GM21526 (cell line): Measurements from ENCODE around the gene CIT.

Experiments
- ATAC-seq: cut with Tn5 transposase; IDR thresholded peaks from one replicate; pipeline ENCODE4 v1.9.1; 2021; ENCODE audit warnings: moderate library complexity; ENCODE audit not compliant: unreplicated experiment, low FRiP score

CIT gene

DNA sequence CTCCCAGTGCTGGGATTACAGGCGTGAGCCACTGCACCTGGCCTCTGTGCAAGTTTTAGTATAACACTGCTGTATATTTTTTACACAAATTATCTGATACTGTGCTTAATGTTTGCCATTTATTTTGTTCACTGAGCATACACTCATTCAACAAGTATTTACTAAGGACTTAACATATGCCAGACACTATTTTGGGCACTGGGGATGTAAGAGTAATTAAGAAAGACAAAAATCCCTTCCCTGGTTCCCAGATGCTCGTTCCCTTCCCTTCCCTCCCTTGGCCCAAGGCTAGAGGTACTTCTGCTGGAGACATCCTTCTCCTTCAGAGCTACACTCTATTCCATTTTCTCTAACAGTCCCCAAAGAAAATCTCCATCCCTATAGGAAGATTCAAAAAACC, 12.5 kb downstream of the CIT start:
- ATAC-seq = no peak

- no peak for ATAC-seq
Observed at GRCh38 chr12:119859241-119859640, 17.9 kb downstream of the CIT start.

DNA sequence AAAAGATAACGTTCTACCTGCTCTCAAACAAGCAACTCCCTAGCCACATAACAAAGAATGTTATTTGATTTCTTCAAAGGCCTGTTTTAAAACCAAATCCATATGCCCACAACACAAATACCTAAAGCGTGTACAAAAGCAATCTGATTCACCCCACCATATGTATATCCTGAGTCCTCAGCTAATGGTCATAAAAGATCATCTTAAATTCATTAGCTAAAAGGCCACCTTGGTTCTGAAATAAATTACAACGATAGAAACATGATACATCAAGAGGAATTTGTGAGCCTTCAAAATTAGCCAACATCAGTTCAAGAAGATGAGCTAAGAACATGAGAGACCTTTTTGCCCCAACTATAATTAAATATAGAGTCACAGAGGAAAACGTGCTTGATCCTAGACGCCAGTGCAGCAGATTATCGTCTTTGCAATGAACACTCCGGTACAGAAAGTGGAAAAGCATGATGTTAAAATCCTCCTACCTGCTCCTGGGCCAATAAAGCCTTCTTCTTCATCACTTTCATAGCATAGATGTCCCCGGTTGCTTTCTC, 20.0 kb downstream of the CIT start:
- ATAC-seq = no peak

DNA sequence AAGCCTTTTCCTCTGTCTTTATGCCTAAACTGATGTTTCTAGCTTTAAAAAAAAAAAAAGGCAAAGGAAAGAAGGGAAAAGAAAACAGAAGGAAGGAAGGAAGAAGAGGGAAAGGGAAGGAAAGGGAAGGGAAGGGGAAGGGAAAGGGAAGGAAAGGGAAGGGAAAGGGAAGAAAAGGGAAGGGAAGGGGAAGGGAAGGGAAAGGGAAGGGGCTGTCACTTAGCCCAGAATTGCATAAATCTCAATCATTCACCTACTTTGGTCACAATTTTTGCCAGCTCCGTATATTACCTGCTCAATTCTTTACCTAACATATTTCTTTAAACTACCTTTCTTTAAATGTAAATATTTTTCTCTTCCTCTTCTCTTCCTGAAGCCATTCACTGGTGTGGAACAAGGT, 26.8 kb downstream of the CIT start:
- no peak for ATAC-seq

DNA sequence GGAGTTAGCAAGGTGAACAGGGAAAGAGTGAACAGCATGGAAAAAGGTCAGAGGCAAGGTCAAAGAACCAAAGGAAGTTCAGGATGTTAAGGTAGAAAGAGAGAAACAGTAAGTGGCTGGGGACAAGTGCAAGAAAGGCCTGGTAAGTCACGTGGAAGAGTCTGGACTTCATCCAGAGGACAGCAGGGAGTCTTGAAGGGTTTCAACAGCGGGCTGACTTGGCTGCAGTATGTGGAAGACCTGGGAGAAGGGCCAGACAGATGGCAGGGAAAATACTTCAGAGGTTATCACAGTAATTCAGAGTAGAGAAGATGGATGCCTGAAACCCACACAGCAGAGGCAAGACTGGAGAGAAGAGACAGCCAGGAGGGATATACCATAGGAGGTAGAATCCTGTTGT, 34.0 kb downstream of the CIT start:
- no peak for ATAC-seq

- ATAC-seq = no peak
Observed at GRCh38 chr12:119842380-119842779, 34.7 kb downstream of the CIT start.

DNA sequence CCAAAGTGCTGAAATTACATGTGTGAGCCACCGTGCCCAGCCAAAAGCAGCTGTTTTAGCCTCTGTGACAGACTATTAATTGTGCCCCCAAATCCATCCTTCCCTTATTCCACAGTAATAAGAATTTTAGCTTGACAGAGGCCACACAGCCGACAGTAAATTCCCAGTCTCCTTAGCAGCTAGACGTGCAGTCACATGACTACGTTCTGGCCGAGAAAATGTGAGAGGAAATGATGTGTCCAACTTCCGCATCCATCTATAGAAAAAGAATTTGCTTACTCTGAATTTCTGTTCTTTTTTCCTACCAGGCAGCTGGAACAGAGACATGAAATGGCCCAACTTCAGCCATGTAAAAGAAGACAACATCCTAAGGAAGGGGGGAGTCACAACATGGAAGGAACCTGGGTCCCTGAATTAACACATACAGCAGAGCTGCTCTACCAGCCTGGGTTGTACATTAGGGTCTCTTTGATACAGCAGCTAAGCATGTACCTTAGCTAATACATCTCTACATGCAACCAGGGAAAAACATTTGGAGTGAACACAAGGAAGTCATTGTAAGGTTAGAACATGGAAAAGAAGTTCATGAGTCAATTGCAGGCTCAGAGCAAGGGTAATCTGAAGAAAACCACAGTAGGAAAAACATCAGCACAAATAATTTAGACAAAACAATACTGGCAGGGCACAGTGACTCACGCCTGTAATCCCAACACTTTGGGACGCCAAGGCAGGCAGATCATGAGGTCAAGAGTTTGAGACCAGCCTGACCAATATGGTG, 35.5 kb downstream of the CIT start:
- ATAC-seq = no peak

GRCh38 chr12:119840582-119840981, 36.5 kb downstream of the CIT start:
- no peak for ATAC-seq

DNA sequence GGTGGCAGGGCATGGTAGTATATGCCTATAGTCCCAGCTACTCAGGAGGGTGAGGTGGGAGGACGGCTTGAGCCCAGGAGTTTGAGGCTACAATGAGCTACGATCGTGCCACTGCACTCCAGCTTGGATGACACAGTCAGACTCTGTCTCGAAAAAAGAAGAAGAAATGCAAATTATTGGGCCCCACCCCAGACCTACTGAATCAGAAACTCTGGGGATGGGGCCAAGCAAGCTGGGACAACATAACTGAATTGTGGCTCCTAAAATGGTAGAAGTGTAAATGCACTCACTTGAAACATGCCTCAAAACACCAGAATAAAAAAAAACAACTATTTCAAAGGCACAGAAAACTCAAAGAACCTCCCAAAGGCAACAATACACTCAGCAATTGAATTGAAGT, 37.0 kb downstream of the CIT start:
- no peak for ATAC-seq

DNA sequence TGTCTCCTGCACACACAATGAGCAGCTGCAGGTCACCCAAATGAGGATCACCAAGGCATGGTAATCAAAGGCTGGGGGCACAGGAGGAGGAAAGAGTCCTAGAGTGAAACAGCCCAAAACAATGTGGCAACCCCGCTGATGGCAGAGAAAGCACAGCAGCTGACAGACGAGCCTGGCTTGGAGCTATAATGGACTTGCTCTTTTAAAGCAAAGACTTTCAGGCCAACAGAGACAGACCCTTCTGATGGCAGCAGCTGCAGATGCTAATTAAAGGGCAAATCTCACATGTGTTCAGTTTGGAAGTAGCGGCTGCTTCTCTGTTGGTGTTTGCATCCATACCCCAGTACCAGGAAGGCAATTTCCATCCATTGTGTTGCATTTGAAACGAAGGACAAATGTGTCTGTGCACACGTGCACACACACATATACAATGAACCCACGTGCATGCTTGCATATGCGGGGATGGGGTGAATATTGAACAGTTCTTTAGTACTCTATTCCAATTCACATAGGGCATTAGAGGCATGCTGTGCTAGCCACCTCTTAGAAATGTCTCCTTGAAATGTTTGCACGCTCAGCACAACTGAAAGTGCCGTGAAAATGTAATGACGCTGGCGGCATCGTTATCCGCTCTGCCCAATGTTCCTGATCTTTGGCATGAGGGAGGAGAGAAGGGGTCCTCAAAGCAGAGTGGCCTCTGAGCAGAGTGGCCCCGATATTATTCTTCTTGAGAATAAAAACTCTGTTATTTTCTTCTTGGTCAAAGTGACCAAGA, 38.1 kb downstream of the CIT start:
- no peak for ATAC-seq

DNA sequence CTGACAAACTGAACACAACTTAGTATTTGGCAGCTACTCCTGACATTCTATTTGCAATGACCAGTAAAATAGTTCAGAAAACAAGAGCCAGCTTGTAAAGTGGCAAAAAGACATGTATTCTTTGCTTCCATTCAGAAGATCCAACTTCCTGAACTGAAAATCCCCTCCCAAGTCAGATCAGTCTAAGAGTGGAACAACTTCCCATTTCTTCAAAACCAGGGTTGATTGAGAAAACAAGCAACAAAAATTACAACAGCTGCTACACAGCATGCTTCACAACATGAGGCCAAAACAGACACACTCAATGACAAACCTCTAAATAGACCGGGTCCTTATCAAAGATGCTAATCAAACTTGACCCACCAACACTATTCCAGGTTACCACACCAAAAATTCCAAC, 40.3 kb downstream of the CIT start:
- ATAC-seq = no peak

- ATAC-seq = no peak
Observed at GRCh38 chr12:119835068-119835467, 42.1 kb downstream of the CIT start.

- no peak for ATAC-seq
Observed at GRCh38 chr12:119829439-119829838, 47.7 kb downstream of the CIT start.

DNA sequence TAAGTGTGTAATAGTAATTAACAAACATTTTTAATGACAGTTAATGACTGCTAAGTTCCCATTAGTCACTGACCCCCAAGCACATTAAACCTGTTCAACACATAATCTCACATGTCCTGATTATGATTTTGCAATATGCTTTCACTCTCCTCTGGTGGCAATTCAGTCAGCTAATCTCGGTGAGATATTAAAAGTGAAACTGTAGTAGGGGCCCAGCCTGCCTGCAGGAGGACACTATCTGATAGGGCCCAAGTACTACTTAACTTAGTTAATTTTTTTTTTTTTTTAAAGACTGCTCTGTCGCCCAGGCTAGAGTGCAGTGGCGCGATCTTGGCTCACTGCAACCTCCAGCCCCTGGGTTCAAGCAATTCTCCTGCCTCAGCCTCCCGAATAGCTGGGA, 48.8 kb downstream of the CIT start:
- no peak for ATAC-seq

DNA sequence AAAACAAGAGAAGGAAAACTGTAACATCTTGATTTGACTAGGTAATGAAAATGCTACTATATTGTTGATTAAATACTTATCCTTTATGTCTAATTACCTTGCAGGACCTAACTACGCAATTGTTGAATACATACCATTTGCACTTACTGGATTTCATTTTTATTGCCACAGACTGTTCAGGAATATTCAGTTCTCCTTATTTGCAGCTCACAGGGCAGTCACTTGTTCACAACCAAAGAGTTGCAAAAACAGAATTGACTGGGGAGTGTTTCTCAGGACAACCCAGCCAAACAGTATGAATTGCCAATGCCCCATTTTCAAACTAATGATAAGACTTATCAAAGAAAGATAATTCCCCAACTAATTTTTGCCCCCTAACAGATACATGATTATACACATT, 49.4 kb downstream of the CIT start:
- ATAC-seq = no peak

GRCh38 chr12:119826661-119827445, 50.3 kb downstream of the CIT start:
- no peak for ATAC-seq

DNA sequence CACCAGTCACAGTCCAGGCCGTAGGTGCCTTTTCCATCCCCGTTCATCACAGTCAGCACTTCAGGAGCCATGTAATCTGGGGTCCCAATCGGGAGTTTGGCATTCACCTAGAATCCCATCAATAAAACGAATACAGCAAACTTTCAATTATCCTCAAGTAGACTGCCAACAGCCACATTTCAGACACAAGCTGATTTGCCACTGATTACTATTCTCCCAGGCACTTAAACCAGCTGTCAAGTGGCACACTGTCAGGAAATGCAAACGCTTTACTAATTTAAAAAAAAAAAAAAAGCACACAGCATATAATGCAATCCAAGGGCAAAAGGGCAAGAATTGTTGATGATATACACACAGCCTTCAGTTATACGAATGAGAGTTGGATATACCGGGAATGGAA, 51.9 kb downstream of the CIT start:
- no peak for ATAC-seq

- no peak for ATAC-seq
Observed at GRCh38 chr12:119822046-119822445, 55.1 kb downstream of the CIT start.

- ATAC-seq = no peak
Observed at GRCh38 chr12:119819322-119819721, 57.8 kb downstream of the CIT start.

DNA sequence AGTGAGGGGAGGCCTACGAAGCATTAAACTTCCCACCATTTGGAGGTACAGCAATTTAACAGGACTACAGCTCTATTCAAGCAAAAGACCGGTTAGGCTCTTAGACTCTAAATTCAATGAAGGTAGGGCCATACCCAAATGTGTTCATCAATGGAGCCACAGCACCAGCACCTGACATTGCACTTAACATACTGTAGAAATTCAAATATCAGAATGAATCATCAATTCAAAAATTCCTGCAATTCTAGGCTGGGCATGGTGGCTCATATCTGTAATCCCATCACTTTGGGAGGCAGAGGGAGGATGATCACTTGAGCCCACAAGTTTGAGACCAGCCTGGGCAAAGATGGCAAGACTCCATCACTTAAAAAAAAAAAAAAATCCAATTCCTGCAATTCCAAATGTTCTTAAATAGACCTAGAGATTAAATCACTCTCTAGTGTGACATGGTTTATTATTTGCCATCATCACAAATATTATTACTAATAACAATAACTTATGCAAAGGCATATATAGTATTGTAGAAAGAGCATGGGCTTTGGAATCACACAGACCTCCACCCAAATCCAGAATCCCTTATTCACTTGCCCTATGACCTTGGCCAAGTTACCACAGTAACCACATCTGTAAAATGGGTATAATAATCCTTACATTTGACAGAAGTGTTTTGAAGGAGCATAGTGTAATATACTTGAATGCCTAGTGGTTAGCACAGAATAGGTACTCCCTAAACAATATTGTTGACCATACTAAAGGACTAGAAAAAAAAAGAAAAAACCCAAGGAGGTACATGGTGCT, 59.4 kb downstream of the CIT start:
- no peak for ATAC-seq
